HepG2 (cell line): ENCODE data around the gene ARHGEF39. TPM values are rescaled to one million over a fixed set of nuclear protein-coding genes. Genes with fewer than 3 reads are reported as not detected.

Experiments used
- ATAC-seq: fragments of 200-7000 bp; cut with Tn5 transposase; 3 replicates; pipeline ENCODE4 v1.9.1; 2020; ENCODE audit warnings: mild to moderate bottlenecking, moderate library complexity
- Bru-seq: library from RNA; stranded (reverse); fragments of 400-500 nt; gene quantifications from one replicate; lab custom pipeline; 2021; lab: Mats Ljungman, UMichigan
- BruChase-seq, 2 experiments: library from RNA; stranded (reverse); fragments of 400-500 nt; gene quantifications; one replicate each; lab custom pipeline; 2021; lab: Mats Ljungman, UMichigan
- BruUV-seq: library from RNA; stranded (reverse); fragments of 400-500 nt; replicated peaks from 2 replicates; lab custom pipeline; 2021; lab: Mats Ljungman, UMichigan
- CTCF ChIA-PET: fragments of 300-600 bp; formaldehyde crosslinking; extraction: SDS; loops from one replicate; lab custom pipeline; 2021; ENCODE audit warnings: low total read pairs, inconsistent platforms, low intra/inter-chr PET ratio; lab: Yijun Ruan, JAX
- POLR2A ChIA-PET: fragments of 350-600 bp; sonication (Branson Sonifier 250); formaldehyde crosslinking; loops from one replicate; lab custom pipeline; 2020; ENCODE audit warnings: antibody characterized with exemption, inconsistent platforms; lab: Yijun Ruan, JAX
- DNase-seq: peaks from one replicate; pipeline ENCODE4 v3.0.0-alpha.2; 2015; ENCODE audit warnings: low spot score
- FAIRE-seq: peaks from 3 replicates; lab custom pipeline; 2011; peaks lifted over from hg19 to GRCh38; lab: Jason Lieb, UNC
- H2AFZ ChIP-seq: one replicate; pipeline ENCODE4 v1.6.1; 2011; ENCODE audit warnings: low read length, inconsistent platforms
- H3K27ac ChIP-seq: fragments of 300-600 bp; 3 replicates; pipeline ENCODE4 v1.8.0; 2011; ENCODE audit warnings: mixed run types, mild to moderate bottlenecking, mixed read lengths, low read length, inconsistent platforms; ENCODE audit not compliant: insufficient read depth; ENCODE audit errors: extremely low read length
- H3K27me3 ChIP-seq, 2 experiments: fragments of 200-600 bp in 1 of 2; 2 replicates in 1 of 2; 3 replicates in 1 of 2; pipeline versions ENCODE4 v1.6.0 to v1.8.0; 2011; ENCODE audit warnings: low read length in 2 of 2, mild to moderate bottlenecking in 2 of 2, moderate library complexity in 2 of 2, inconsistent platforms in 1 of 2; ENCODE audit not compliant: insufficient read depth in 2 of 2, control insufficient read depth in 1 of 2
- H3K36me3 ChIP-seq, 2 experiments: fragments of 200-600 bp in 1 of 2; replicated peaks in 1 of 2; 2 replicates in 1 of 2; 3 replicates in 1 of 2; pipeline versions ENCODE4 v1.5.1 to v1.8.0; 2011; ENCODE audit warnings: low read length in 2 of 2, inconsistent platforms in 1 of 2; ENCODE audit not compliant: insufficient read depth in 2 of 2, control insufficient read depth in 1 of 2
- H3K4me1 ChIP-seq: 2 replicates; pipeline ENCODE4 v1.5.1; 2012; ENCODE audit warnings: low read length, inconsistent platforms; ENCODE audit not compliant: insufficient read depth
- H3K4me2 ChIP-seq: 2 replicates; pipeline ENCODE4 v1.6.0; 2011; ENCODE audit warnings: low read depth, low read length, inconsistent platforms
- H3K4me3 ChIP-seq, 3 experiments: fragments of 200-600 bp in 1 of 3; sonication (generic), shearing (Covaris generic) in 1 of 3; replicated peaks in 1 of 3; 2 replicates each; pipeline ENCODE4 v1.5.1; 2011 to 2016; ENCODE audit warnings: low read length in 3 of 3, inconsistent platforms in 2 of 3, low read depth in 2 of 3, mild to moderate bottlenecking in 2 of 3, control low read depth in 1 of 3, mixed read lengths in 1 of 3; ENCODE audit not compliant: insufficient read depth in 1 of 3
- H3K79me2 ChIP-seq: one replicate; pipeline ENCODE4 v1.6.1; 2011; ENCODE audit warnings: low read length, inconsistent platforms; ENCODE audit not compliant: insufficient read depth
- H3K9ac ChIP-seq: 2 replicates; pipeline ENCODE4 v1.6.0; 2011; ENCODE audit warnings: mild to moderate bottlenecking, low read depth, low read length, inconsistent platforms; ENCODE audit not compliant: insufficient read depth
- H3K9me3 ChIP-seq: 2 replicates; pipeline ENCODE4 v1.5.1; 2012; ENCODE audit warnings: mild to moderate bottlenecking, low read length
- H4K20me1 ChIP-seq: 2 replicates; pipeline ENCODE4 v1.6.0; 2011; ENCODE audit warnings: inconsistent platforms, mild to moderate bottlenecking, low read length, moderate library complexity; ENCODE audit not compliant: insufficient read depth
- CBX1 ChIP-seq: IDR thresholded peaks from one replicate; pipeline ENCODE4 v1.6.1; 2016; ENCODE audit warnings: antibody characterized with exemption, low read depth
- CEBPB ChIP-seq: IDR thresholded peaks from 2 replicates; pipeline ENCODE4 v1.6.1; 2011; ENCODE audit warnings: low read depth, low read length, improper control_type of control experiment, borderline replicate concordance
- FOXC1 ChIP-seq: sonication (generic); formaldehyde crosslinking; IDR thresholded peaks from 2 replicates; pipeline ENCODE4 v1.8.0; 2022; ENCODE audit warnings: mild to moderate bottlenecking, missing genetic modification reagents, borderline replicate concordance
- GZF1 ChIP-seq: sonication (generic); formaldehyde crosslinking; IDR thresholded peaks from 2 replicates; pipeline ENCODE4 v1.5.1; 2020; ENCODE audit warnings: mild to moderate bottlenecking, missing genetic modification reagents
- NFE2L1 ChIP-seq: sonication (generic); formaldehyde crosslinking; IDR thresholded peaks from 2 replicates; pipeline ENCODE4 v1.4.0; 2020; ENCODE audit warnings: missing genetic modification reagents, mild to moderate bottlenecking, borderline replicate concordance
- REPIN1 ChIP-seq: sonication (generic); formaldehyde crosslinking; IDR thresholded peaks from 2 replicates; pipeline ENCODE4 v1.8.0; 2022; ENCODE audit warnings: missing genetic modification reagents, low read depth, mild to moderate bottlenecking, borderline replicate concordance
- THYN1 ChIP-seq: sonication (generic); formaldehyde crosslinking; IDR thresholded peaks from 2 replicates; pipeline ENCODE4 v1.8.1; 2023; ENCODE audit warnings: low read depth, mild to moderate bottlenecking, moderate library complexity, missing genetic modification reagents, borderline replicate concordance
- ZNF7 ChIP-seq: IDR thresholded peaks from 2 replicates; pipeline ENCODE4 v1.6.1; 2016; ENCODE audit warnings: missing biosample characterization, missing genetic modification reagents
- ZNF775 ChIP-seq: sonication (generic); formaldehyde crosslinking; IDR thresholded peaks from 2 replicates; pipeline ENCODE4 v1.4.0; 2020; ENCODE audit warnings: missing genetic modification reagents, mild to moderate bottlenecking, moderate library complexity, borderline replicate concordance
- ZNF841 ChIP-seq: sonication (generic); formaldehyde crosslinking; IDR thresholded peaks from 2 replicates; pipeline ENCODE4 v1.8.1; 2023; ENCODE audit warnings: missing genetic modification reagents, borderline replicate concordance
- WGBS: methylation state at CpG from one replicate; pipeline ENCODE4 v1.1.6; 2017; ENCODE audit warnings: low lambda C conversion rate; 5-methylcytosine and 5-hydroxymethylcytosine counted together
- in situ Hi-C: cut with HindIII; loops from 2 replicates; pipeline ENCODE4 v1.10.0; 2017; ENCODE audit warnings: low pct_unique_long_range_greater_than_20kb; ENCODE audit not compliant: extremely low pct_ligation_motif_present
- intact Hi-C: fragments of 100-400 bp; cut with micrococcal nuclease; formaldehyde crosslinking; loops from one replicate; pipeline ENCODE4 v1.10.0; 2022; ENCODE audit not compliant: unreplicated experiment
- long read RNA-seq, 2 experiments: library from RNA in 1 of 2; library from polyadenylated mRNA in 1 of 2; stranded (forward) in 1 of 2; unstranded in 1 of 2; transcript quantifications; one replicate each; pipeline ENCODE4 v2.0.0, GENCODE V29; 2019 to 2022
- polyA minus RNA-seq, 3 experiments: library from RNA; depleted of rRNA, polyadenylated mRNA; stranded (reverse); fragments of >200 nt; gene quantifications; 2 replicates each; pipeline ENCODE4 v1.2.3, GENCODE V29; 2011; ENCODE audit warnings: low replicate concordance in 1 of 3
- polyA plus RNA-seq, 8 experiments: library from polyadenylated mRNA; depleted of rRNA in 3 of 8; stranded (reverse) in 7 of 8; unstranded in 1 of 8; fragments of >200 nt; fragmentation: Illumina TruSeq in 4 of 8; extraction: Trizol in 4 of 8; gene quantifications; 2 replicates each; pipeline versions ENCODE4 v1.2.1 to v1.2.3, GENCODE V29; 2011 to 2016; ENCODE audit warnings: low read depth in 4 of 8, missing spikeins in 1 of 8, mixed read lengths in 1 of 8; ENCODE audit not compliant: insufficient read depth in 1 of 8
- total RNA-seq, 5 experiments: library from RNA; depleted of rRNA; stranded (reverse); fragments of >200 nt; fragmentation: Illumina TruSeq; extraction: Trizol; gene quantifications; 2 replicates each; pipeline ENCODE4 v1.2.3, GENCODE V29; 2016; ENCODE audit warnings: low read depth in 1 of 5
- TF ChIP-seq, protein P1 (sequence below): sonication (generic); formaldehyde crosslinking; IDR thresholded peaks from 2 replicates; pipeline ENCODE4 v1.5.1; 2020; ENCODE audit warnings: mild to moderate bottlenecking, moderate library complexity, missing genetic modification reagents
- TF ChIP-seq, protein P2 (sequence below): sonication (generic); formaldehyde crosslinking; IDR thresholded peaks from 2 replicates; pipeline ENCODE4 v1.5.1; 2020; ENCODE audit warnings: missing genetic modification reagents, mild to moderate bottlenecking, borderline replicate concordance

Gene ARHGEF39, protein sequence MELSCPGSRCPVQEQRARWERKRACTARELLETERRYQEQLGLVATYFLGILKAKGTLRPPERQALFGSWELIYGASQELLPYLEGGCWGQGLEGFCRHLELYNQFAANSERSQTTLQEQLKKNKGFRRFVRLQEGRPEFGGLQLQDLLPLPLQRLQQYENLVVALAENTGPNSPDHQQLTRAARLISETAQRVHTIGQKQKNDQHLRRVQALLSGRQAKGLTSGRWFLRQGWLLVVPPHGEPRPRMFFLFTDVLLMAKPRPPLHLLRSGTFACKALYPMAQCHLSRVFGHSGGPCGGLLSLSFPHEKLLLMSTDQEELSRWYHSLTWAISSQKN
- total RNA-seq (2016; rRNA removed; fragmentation: Illumina TruSeq; extraction: Trizol) (10.4 and 11.2 TPM in 2 replicates), polyA plus RNA-seq (2011; rRNA removed) (8.0 and 12.3 TPM in 2 replicates), polyA minus RNA-seq (2011; rRNA and poly(A)+ RNA removed; ENCODE audit: low replicate concordance) (20.2 and 52.2 TPM in 2 replicates), Bru-seq, nascent RNA (percentile 62 among the genes with signal in this experiment), BruChase-seq, experiment 1, labeled RNA remaining after a 6-hour chase (percentile 55 among the genes with signal in this experiment), BruChase-seq, experiment 2, labeled RNA remaining after a 2-hour chase (percentile 50 among the genes with signal in this experiment)
- 3.5 and 4.4 TPM in 2 replicates for total RNA-seq (2016; cell fraction: cytosol; rRNA removed; fragmentation: Illumina TruSeq; extraction: Trizol; ENCODE audit: low read depth)
- 9.7 and 11.9 TPM in 2 replicates for total RNA-seq (2016; cell fraction: insoluble cytoplasmic fraction; rRNA removed; fragmentation: Illumina TruSeq; extraction: Trizol)
- total RNA-seq (2016; cell fraction: membrane; rRNA removed; fragmentation: Illumina TruSeq; extraction: Trizol), result 4.7 and 6.0 TPM in 2 replicates
- 8.4 and 9.2 TPM in 2 replicates for total RNA-seq (2016; cell fraction: nucleus; rRNA removed; fragmentation: Illumina TruSeq; extraction: Trizol)
- polyA plus RNA-seq (2011; cell fraction: cytosol; rRNA removed), result 5.4 and 7.1 TPM in 2 replicates
- polyA plus RNA-seq (2011; cell fraction: nucleus; rRNA removed), result 19.1 and 24.4 TPM in 2 replicates
- 3.1 and 6.1 TPM in 2 replicates for polyA plus RNA-seq (2012)
- polyA plus RNA-seq (2016; cell fraction: cytosol; fragmentation: Illumina TruSeq; extraction: Trizol; ENCODE audit: low read depth), result 1.8 and 2.1 TPM in 2 replicates
- 12.7 and 16.4 TPM in 2 replicates for polyA plus RNA-seq (2016; cell fraction: insoluble cytoplasmic fraction; fragmentation: Illumina TruSeq; extraction: Trizol; ENCODE audit: low read depth)
- 3.7 and 3.9 TPM in 2 replicates for polyA plus RNA-seq (2016; cell fraction: membrane; fragmentation: Illumina TruSeq; extraction: Trizol; ENCODE audit: low read depth)
- 32.0 and 32.6 TPM in 2 replicates for polyA plus RNA-seq (2016; cell fraction: nucleus; fragmentation: Illumina TruSeq; extraction: Trizol; ENCODE audit: insufficient read depth, low read depth)
- 3.9 and 6.0 TPM in 2 replicates for polyA minus RNA-seq (2011; cell fraction: cytosol; rRNA and poly(A)+ RNA removed)
- polyA minus RNA-seq (2011; cell fraction: nucleus; rRNA and poly(A)+ RNA removed), result 11.6 and 15.7 TPM in 2 replicates
- long read RNA-seq, experiment 1, transcript ARHGEF39-201 (9 exons, 3,769 nt), result major isoform, 12 of 24 reads
- long read RNA-seq, experiment 1, partial matches to known transcripts, result 1 of 24 reads
- long read RNA-seq, experiment 1, other reads (novel, unspliced or antisense), result 11 of 24 reads
- long read RNA-seq, experiment 2, partial matches to known transcripts, result 4 of 7 reads
- long read RNA-seq, experiment 2, other reads (novel, unspliced or antisense), result 3 of 7 reads

DNA sequence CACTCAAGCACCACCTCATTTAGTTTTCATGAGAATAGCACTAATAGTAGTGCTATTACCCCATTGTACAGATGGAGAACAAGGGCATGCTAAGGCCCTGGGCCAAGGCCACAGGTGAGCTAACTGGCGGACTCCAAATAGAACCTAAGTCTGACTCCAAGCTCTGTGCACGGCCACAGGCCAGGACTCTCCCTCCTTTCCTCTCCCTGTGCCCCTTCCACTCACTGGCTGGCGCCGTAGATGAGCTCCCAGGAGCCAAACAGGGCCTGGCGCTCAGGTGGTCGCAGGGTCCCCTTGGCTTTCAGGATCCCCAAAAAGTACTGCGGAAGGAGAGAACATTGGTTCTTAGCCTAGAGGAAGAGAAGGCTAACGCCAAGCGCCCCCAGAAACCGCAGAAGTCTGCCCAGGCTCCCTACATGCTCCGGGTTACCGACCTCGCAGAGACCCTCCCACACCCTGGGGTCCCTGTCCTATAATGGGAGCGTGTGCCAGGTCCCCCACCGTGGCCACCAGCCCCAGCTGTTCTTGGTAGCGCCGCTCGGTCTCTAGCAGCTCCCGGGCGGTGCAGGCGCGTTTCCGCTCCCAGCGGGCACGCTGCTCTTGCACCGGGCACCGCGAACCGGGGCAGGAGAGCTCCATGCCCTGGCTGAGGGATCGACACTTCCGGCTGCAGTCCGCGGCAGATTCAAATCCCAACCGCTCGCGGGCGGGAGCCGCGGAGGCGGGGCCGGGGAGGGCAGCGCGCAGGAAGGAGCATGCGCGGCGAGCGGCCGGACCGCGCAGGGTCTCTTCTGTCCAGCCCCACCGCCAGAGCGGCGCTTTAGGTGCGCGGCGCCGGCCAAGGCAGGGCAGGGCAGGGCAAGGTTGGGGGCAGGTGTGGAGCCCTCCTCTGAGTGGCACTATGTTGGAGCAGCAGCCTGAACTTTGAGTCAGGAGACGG is at the start of gene ARHGEF39:
ARHGEF39 (minus strand) TSS at position 665 of the 940 bp plus-strand sequence; CDS start at position 639, 26 bp downstream.
- Histone ChIP-seq H3K9me3 (no peaks in the 10 kb centered on the region), H3K4me2 (peak within 1 kb of the TSS; percentile 82), H3K4me1 (peaks cover 80% of the 10 kb centered on the region), H3K4me3 (peak within 1 kb of the TSS; percentile 64 to 85 (median 78)), H3K27ac (peak within 1 kb of the TSS; percentile 73), H4K20me1 (no peaks in the 10 kb centered on the region), H3K9ac (peak within 1 kb of the TSS; percentile 83), H2AFZ (no peak within 1 kb of the TSS), H3K36me3 (peaks cover 8 to 10% of the 10 kb centered on the region in 2 experiments; a peak in 3 of 5 replicates), H3K27me3 (no peaks in the 10 kb centered on the region), H3K79me2 (peaks cover 10% of the 10 kb centered on the region)
- peak; percentile 63 for FAIRE-seq
- ATAC-seq, result peak; percentile 83
- CTCF ChIA-PET, result interaction anchor here (1.6 kb wide), 1 partner anchor 32 kb away, joined by 5 read pairs; no protein-coding TSS in a partner anchor
- POLR2A ChIA-PET, result interaction anchor here (0.9 to 2.5 kb wide), 13 partner anchors 9 to 84 kb away, joined by 3 to 24 read pairs (median 5); partner anchors contain the start of genes CA9, CREB3, GBA2 and RGP1
- in situ Hi-C loops (loop anchor here (5.0 kb wide), 2 partner anchors 32 to 62 kb away; no protein-coding TSS in a partner anchor), intact Hi-C loops (no loop called here)
- BruUV-seq, result TSS peak; percentile 58
- DNase-seq, result peak; percentile 81
- 5% methylated on average over 17 of the region's 58 CpGs for WGBS
- TF ChIP-seq ZNF7 (no peak), NFE2L1 (no peak), CBX1 (peak; percentile 86), GZF1 (CRISPR knock-in tag) (peak; percentile 76), FOXC1 (CRISPR knock-in tag) (peak; percentile 30; the same call in 1 of the 2 replicates), ZNF775 (CRISPR knock-in tag) (no peak), THYN1 (CRISPR knock-in tag) (no peak), ZNF841 (CRISPR knock-in tag) (peak; percentile 96), REPIN1 (CRISPR knock-in tag) (peak; percentile 97), CEBPB (no peak)
- TF ChIP-seq, protein P1, sequence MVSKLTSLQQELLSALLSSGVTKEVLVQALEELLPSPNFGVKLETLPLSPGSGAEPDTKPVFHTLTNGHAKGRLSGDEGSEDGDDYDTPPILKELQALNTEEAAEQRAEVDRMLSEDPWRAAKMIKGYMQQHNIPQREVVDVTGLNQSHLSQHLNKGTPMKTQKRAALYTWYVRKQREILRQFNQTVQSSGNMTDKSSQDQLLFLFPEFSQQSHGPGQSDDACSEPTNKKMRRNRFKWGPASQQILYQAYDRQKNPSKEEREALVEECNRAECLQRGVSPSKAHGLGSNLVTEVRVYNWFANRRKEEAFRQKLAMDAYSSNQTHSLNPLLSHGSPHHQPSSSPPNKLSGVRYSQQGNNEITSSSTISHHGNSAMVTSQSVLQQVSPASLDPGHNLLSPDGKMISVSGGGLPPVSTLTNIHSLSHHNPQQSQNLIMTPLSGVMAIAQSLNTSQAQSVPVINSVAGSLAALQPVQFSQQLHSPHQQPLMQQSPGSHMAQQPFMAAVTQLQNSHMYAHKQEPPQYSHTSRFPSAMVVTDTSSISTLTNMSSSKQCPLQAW (CRISPR knock-in tag), result 0 out of 2 replicates have a peak, but pooled peaks have one; percentile 54
- TF ChIP-seq, protein P2, sequence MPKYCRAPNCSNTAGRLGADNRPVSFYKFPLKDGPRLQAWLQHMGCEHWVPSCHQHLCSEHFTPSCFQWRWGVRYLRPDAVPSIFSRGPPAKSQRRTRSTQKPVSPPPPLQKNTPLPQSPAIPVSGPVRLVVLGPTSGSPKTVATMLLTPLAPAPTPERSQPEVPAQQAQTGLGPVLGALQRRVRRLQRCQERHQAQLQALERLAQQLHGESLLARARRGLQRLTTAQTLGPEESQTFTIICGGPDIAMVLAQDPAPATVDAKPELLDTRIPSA (CRISPR knock-in tag), result peak; percentile 85
